GM12878 (cell line): ENCODE data around the gene BRME1. TPM values are rescaled to one million over a fixed set of nuclear protein-coding genes. Genes with fewer than 3 reads are reported as not detected.

Experiments
- BMI1 ChIP-seq: fragments of 450-650 bp; IDR thresholded peaks from 2 replicates; pipeline ENCODE4 v1.6.1; 2016; ENCODE audit warnings: mild to moderate bottlenecking, moderate library complexity, borderline replicate concordance
- E2F8 ChIP-seq: fragments of 450-650 bp; IDR thresholded peaks from 2 replicates; pipeline ENCODE4 v1.6.1; 2018; ENCODE audit warnings: mild to moderate bottlenecking, low read depth, moderate library complexity; ENCODE audit not compliant: partially characterized antibody
- EGR1 ChIP-seq, 2 experiments: IDR thresholded peaks; 1 replicate in 1 of 2; 2 replicates in 1 of 2; pipeline ENCODE4 v1.6.1; 2011 to 2012; ENCODE audit warnings: low read depth in 2 of 2, low read length in 2 of 2, borderline replicate concordance in 1 of 2, mild to moderate bottlenecking in 1 of 2, moderate library complexity in 1 of 2
- ESRRA ChIP-seq: IDR thresholded peaks from 2 replicates; pipeline ENCODE4 v1.6.1; 2012; ENCODE audit warnings: mild to moderate bottlenecking, low read length, improper control_type of control experiment
- FOS ChIP-seq: IDR thresholded peaks from 3 replicates; pipeline ENCODE4 v1.6.1; 2011; ENCODE audit warnings: borderline replicate concordance; ENCODE audit not compliant: insufficient read length; ENCODE audit errors: extremely low read depth
- HDAC6 ChIP-seq: fragments of 200-600 bp; sonication (generic); IDR thresholded peaks from one replicate; pipeline ENCODE4 v1.8.0; 2017; ENCODE audit warnings: antibody characterized with exemption; ENCODE audit not compliant: unreplicated experiment
- HSF1 ChIP-seq: fragments of 150-350 bp; IDR thresholded peaks from 2 replicates; pipeline ENCODE4 v1.6.1; 2014; ENCODE audit warnings: mild to moderate bottlenecking, low read depth, low read length
- KLF5 ChIP-seq: fragments of 450-650 bp; IDR thresholded peaks from 2 replicates; pipeline ENCODE4 v1.6.1; 2014; ENCODE audit warnings: mild to moderate bottlenecking; ENCODE audit not compliant: partially characterized antibody
- MEF2A ChIP-seq: IDR thresholded peaks from 2 replicates; pipeline ENCODE4 v1.6.1; 2011; ENCODE audit warnings: low read depth, mild to moderate bottlenecking, low read length, moderate library complexity; ENCODE audit not compliant: insufficient read depth
- MTA2 ChIP-seq: fragments of 450-650 bp; IDR thresholded peaks from 2 replicates; pipeline ENCODE4 v1.6.1; 2016; ENCODE audit warnings: low read depth, mild to moderate bottlenecking, moderate library complexity
- NFIC ChIP-seq: IDR thresholded peaks from 2 replicates; pipeline ENCODE4 v1.6.1; 2012; ENCODE audit warnings: low read depth, mild to moderate bottlenecking, inconsistent platforms, low read length, moderate library complexity
- NFXL1 ChIP-seq: fragments of 450-650 bp; IDR thresholded peaks from 2 replicates; pipeline ENCODE4 v1.6.1; 2017; ENCODE audit warnings: antibody characterized with exemption, mild to moderate bottlenecking, borderline replicate concordance
- NFYB ChIP-seq: IDR thresholded peaks from 2 replicates; pipeline ENCODE4 v1.6.1; 2011; ENCODE audit warnings: low read depth, mild to moderate bottlenecking, low read length, improper control_type of control experiment, moderate library complexity; ENCODE audit not compliant: insufficient read depth
- PBX3 ChIP-seq: IDR thresholded peaks from 2 replicates; pipeline ENCODE4 v1.6.1; 2011; ENCODE audit warnings: mild to moderate bottlenecking, low read depth, low read length, moderate library complexity; ENCODE audit not compliant: insufficient replicate concordance
- SMARCA5 ChIP-seq: fragments of 450-650 bp; IDR thresholded peaks from 2 replicates; pipeline ENCODE4 v1.6.1; 2017; ENCODE audit warnings: mild to moderate bottlenecking
- SREBF1 ChIP-seq: IDR thresholded peaks from 2 replicates; pipeline ENCODE4 v1.6.1; 2012; ENCODE audit warnings: mild to moderate bottlenecking, low read length
- TCF3 ChIP-seq: IDR thresholded peaks from 2 replicates; pipeline ENCODE4 v1.6.1; 2012; ENCODE audit warnings: low read depth, mild to moderate bottlenecking, low read length, borderline replicate concordance; ENCODE audit not compliant: insufficient read depth
- TCF7 ChIP-seq: IDR thresholded peaks from 2 replicates; pipeline ENCODE4 v1.6.1; 2014; ENCODE audit warnings: antibody characterized with exemption, borderline replicate concordance
- YY1 ChIP-seq: IDR thresholded peaks from 2 replicates; pipeline ENCODE4 v1.6.1; 2011; ENCODE audit warnings: low read depth, mild to moderate bottlenecking, low read length
- ZBTB11 ChIP-seq: fragments of 450-650 bp; formaldehyde crosslinking; IDR thresholded peaks from 2 replicates; pipeline ENCODE4 v1.5.0; 2022; ENCODE audit warnings: mild to moderate bottlenecking, missing genetic modification characterization
- polyA plus RNA-seq, 11 experiments: library from polyadenylated mRNA; depleted of rRNA in 4 of 11; unstranded in 6 of 11; stranded (reverse) in 5 of 11; fragments of >200 nt; fragmentation: Nextera tagmentation in 4 of 11; fragmentation: Illumina TruSeq in 1 of 11; extraction: Ambion mirVana in 4 of 11; extraction: Trizol in 1 of 11; gene quantifications; 1 replicate in 1 of 11; 2 replicates in 10 of 11; pipeline versions ENCODE4 v1.2.1 to v1.2.3, GENCODE V29; 2011 to 2016; ENCODE audit warnings: inconsistent platforms in 2 of 11, missing spikeins in 2 of 11, low read depth in 1 of 11
- total RNA-seq, 4 experiments: library from RNA; depleted of rRNA in 3 of 4; stranded (reverse); fragments of >200 nt in 3 of 4; fragmentation: Illumina TruSeq in 1 of 4; extraction: Trizol in 1 of 4; gene quantifications; 2 replicates each; pipeline versions ENCODE4 v1.2.1 to v1.2.3, GENCODE V29; 2013 to 2021

BRME1 gene
- total and polyA plus RNA-seq, 10 of the 15 experiments (the other 5 are each of a cell fraction or from before 2014, with no cell fraction given): 0.07 to 2.2 (median 1.1) TPM; not detected in 1

- no peak for TF ChIP-seq ZBTB11 (CRISPR knock-in tag)
- TF ChIP-seq KLF5: no peak
- TF ChIP-seq EGR1 (IDR thresholded peaks at IDR 0.05; ENCODE audit: borderline replicate concordance in 1 of 2, low read depth in 2 of 2, low read length in 2 of 2): no peak
- TF ChIP-seq NFYB: 0 out of 2 replicates have a peak, but pooled peaks have one; percentile 33
- no peak for TF ChIP-seq E2F8
- TF ChIP-seq TCF7: no peak
- no peak for TF ChIP-seq MEF2A
- TF ChIP-seq YY1: peak; percentile 90
- no peak for TF ChIP-seq SMARCA5
- TF ChIP-seq HDAC6: no peak
- TF ChIP-seq TCF3: no peak
- no peak for TF ChIP-seq NFIC
- TF ChIP-seq HSF1: no peak
- no peak for TF ChIP-seq MTA2
- no peak for TF ChIP-seq NFXL1
- TF ChIP-seq BMI1: no peak
- no peak for TF ChIP-seq ESRRA
- no peak for TF ChIP-seq FOS
- no peak for TF ChIP-seq SREBF1
- no peak for TF ChIP-seq PBX3
These were observed 15.2 kb upstream of the BRME1 start (continued) for GRCh38 chr19:13920940-13921747.
